CD4-positive, alpha-beta T cell (primary cell): ENCODE measurements around the gene NAV2. TPM values are rescaled to one million over a fixed set of nuclear protein-coding genes. Genes with fewer than 3 reads are reported as not detected.

Experiments
- ATAC-seq: fragments of 200-7000 bp; cut with Tn5 transposase; one replicate; pipeline ENCODE4 v1.10.0; 2022; ENCODE audit warnings: mild to moderate bottlenecking; ENCODE audit not compliant: poor library complexity
- CTCF ChIA-PET: fragments of 350-600 bp; sonication (Branson Sonifier 250); formaldehyde crosslinking; loops from one replicate; lab custom pipeline; 2021; ENCODE audit warnings: antibody characterized with exemption, inconsistent platforms; lab: Charles Lee
- POLR2A ChIA-PET: fragments of 350-600 bp; sonication (Branson Sonifier 250); formaldehyde crosslinking; loops from one replicate; lab custom pipeline; 2021; ENCODE audit warnings: antibody characterized with exemption, inconsistent platforms; lab: Charles Lee
- DNase-seq, 14 experiments: peaks; one replicate each; pipeline ENCODE4 v3.0.0-alpha.2; 2013 to 2020; ENCODE audit warnings: mixed read lengths in 2 of 14
- H3K27ac ChIP-seq, 2 donors: one replicate each; pipeline versions ENCODE4 v1.5.1 to v1.7.0; 2013; ENCODE audit warnings: low read length in 2 of 2, low read depth in 1 of 2, mild to moderate bottlenecking in 1 of 2
- H3K27me3 ChIP-seq, 2 experiments: 1 replicate in 1 of 2; 2 replicates in 1 of 2; pipeline versions ENCODE4 v1.6.1 to v1.7.0; 2013; ENCODE audit warnings: low read length in 2 of 2, control low read depth in 1 of 2, mild to moderate bottlenecking in 1 of 2, moderate library complexity in 1 of 2; ENCODE audit not compliant: insufficient read depth in 2 of 2, control insufficient read depth in 1 of 2
- H3K36me3 ChIP-seq: one replicate; pipeline ENCODE4 v1.6.1; 2013; ENCODE audit warnings: low read length, control low read depth; ENCODE audit not compliant: insufficient read depth
- H3K4me1 ChIP-seq: one replicate; pipeline ENCODE4 v1.6.1; 2013; ENCODE audit warnings: low read length, control low read depth; ENCODE audit not compliant: insufficient read depth
- H3K4me3 ChIP-seq: one replicate; pipeline ENCODE4 v1.5.1; 2013; ENCODE audit warnings: mild to moderate bottlenecking, low read length, moderate library complexity
- H3K9me3 ChIP-seq, 2 experiments: 1 replicate in 1 of 2; 2 replicates in 1 of 2; pipeline versions ENCODE4 v1.6.1 to v1.7.0; 2013; ENCODE audit warnings: low read length in 2 of 2, mild to moderate bottlenecking in 2 of 2, control low read depth in 1 of 2, moderate library complexity in 1 of 2; ENCODE audit not compliant: control insufficient read depth in 1 of 2, insufficient read depth in 1 of 2
- H3K27ac Mint-ChIP-seq: one replicate; pipeline ENCODE4 v1.8.0; 2020; ENCODE audit warnings: mixed read lengths
- H3K27me3 Mint-ChIP-seq: one replicate; pipeline ENCODE4 v1.8.0; 2021; ENCODE audit warnings: mixed read lengths
- H3K36me3 Mint-ChIP-seq: one replicate; pipeline ENCODE4 v1.8.0; 2021; ENCODE audit warnings: low read depth, mixed read lengths
- H3K4me1 Mint-ChIP-seq: one replicate; pipeline ENCODE4 v1.8.0; 2021; ENCODE audit warnings: low read depth, mixed read lengths
- H3K4me3 Mint-ChIP-seq: one replicate; pipeline ENCODE4 v1.8.0; 2020; ENCODE audit warnings: mild to moderate bottlenecking, mixed read lengths
- H3K9me3 Mint-ChIP-seq: one replicate; pipeline ENCODE4 v1.8.0; 2020; ENCODE audit warnings: mixed read lengths
- intact Hi-C, 2 experiments: fragments of 100-400 bp; cut with DNase I in 1 of 2; cut with micrococcal nuclease in 1 of 2; formaldehyde crosslinking; loops; one replicate each; pipeline versions ENCODE4 v1.15.1 to v1.9.0; 2023 to 2025; cut with DNase I, micrococcal nuclease
- total RNA-seq, 174 experiments: library from RNA in 2 of 174; stranded (reverse) in 2 of 174; gene quantifications; one replicate each; pipeline ENCODE4 v1.2.3 and lab custom pipeline; 2021 to 2026
- TF ChIP-seq, protein P1 (sequence below): fragments of 200-600 bp; IDR thresholded peaks from one replicate; pipeline ENCODE4 v1.8.0; 2022; ENCODE audit warnings: antibody characterized with exemption, mild to moderate bottlenecking

NAV2 gene
- total RNA-seq, 2 experiments from 2014 or later: 0.55 to 0.64 TPM

DNA sequence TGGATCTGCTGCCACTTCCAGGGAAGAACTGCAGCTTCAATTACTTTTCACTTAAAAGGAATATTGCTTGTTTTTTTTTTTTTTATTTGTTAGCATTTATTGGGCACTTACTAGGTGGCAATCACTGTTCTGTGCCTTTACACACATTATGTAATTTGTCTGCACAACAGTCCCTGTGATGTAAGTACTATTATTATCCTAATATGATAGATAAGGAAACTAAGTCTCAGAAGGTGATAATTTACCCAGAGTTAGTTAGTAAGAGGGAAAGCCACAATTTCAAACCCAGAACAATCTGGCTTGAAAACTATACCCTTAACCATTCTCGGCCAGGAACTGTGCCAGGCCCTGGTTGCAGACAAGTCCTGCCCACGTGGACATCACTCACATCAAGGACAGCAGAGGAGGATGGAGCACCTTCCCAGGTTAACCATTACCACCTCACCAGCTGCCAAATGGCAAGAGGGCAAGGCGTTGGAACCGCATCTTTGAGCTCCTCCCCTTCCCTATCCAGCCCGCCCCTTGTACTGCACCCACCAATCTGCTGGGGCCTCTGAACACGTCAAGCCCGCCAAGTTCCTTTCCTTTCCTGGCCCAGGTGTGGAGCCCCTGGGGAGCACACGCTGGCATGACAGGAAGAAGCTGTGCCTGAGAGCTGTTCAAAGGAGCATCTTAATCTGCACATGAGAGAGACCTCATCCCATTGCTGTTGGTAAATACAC lies 78.4 kb downstream of the NAV2 start:
- ChIA-PET CTCF (no interaction called here), POLR2A (no interaction called here)
- Mint-ChIP-seq H3K27ac (no peak overlapping the region), H3K4me1 (no peaks in the 10 kb centered on the region), H3K9me3 (no peaks in the 10 kb centered on the region), H3K36me3 (no peaks in the 10 kb centered on the region), H3K4me3 (no peak overlapping the region), H3K27me3 (peaks cover 30% of the 10 kb centered on the region)
- Histone ChIP-seq H3K27me3 (peaks cover 0 to 2% of the 10 kb centered on the region in 2 experiments), H3K36me3 (no peaks in the 10 kb centered on the region), H3K27ac (no peak overlapping the region), H3K9me3 (no peaks in the 10 kb centered on the region), H3K4me1 (no peaks in the 10 kb centered on the region), H3K4me3 (no peak overlapping the region)
- TF ChIP-seq, protein P1, sequence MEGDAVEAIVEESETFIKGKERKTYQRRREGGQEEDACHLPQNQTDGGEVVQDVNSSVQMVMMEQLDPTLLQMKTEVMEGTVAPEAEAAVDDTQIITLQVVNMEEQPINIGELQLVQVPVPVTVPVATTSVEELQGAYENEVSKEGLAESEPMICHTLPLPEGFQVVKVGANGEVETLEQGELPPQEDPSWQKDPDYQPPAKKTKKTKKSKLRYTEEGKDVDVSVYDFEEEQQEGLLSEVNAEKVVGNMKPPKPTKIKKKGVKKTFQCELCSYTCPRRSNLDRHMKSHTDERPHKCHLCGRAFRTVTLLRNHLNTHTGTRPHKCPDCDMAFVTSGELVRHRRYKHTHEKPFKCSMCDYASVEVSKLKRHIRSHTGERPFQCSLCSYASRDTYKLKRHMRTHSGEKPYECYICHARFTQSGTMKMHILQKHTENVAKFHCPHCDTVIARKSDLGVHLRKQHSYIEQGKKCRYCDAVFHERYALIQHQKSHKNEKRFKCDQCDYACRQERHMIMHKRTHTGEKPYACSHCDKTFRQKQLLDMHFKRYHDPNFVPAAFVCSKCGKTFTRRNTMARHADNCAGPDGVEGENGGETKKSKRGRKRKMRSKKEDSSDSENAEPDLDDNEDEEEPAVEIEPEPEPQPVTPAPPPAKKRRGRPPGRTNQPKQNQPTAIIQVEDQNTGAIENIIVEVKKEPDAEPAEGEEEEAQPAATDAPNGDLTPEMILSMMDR: no peak
- intact Hi-C loops: loop anchor here in 1 of 2 experiments (10.0 kb wide), 1 partner anchor 56 kb away; no protein-coding TSS in a partner anchor
- ATAC-seq (no peak), DNase-seq (no peak)

DNA sequence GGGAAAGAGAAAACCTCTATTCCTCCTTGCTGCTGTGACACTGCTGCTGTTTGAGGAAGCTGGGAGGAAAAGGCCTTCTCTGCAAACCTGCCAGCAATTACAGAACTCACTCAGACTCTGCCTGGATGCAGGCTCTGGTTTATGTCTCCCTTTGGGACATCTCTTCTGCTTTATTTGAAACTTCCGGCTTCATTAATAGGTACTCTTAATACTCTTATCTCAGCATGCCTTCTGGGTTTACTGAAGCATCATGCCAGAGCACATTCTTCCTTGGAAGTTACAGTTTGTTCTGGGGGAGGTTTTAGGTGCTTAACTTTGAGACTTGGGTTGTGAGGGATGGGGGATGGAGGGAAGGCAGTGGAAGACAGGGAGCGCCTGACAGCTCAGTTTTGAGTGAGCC lies 79.9 kb downstream of the NAV2 start:
- Histone ChIP-seq H3K27me3 (peaks cover 0 to 2% of the 10 kb centered on the region in 2 experiments), H3K36me3 (no peaks in the 10 kb centered on the region), H3K27ac (no peak overlapping the region), H3K4me3 (no peak overlapping the region), H3K9me3 (no peaks in the 10 kb centered on the region), H3K4me1 (no peaks in the 10 kb centered on the region)
- TF ChIP-seq, protein P1: no peak
- CTCF ChIA-PET: no interaction called here
- H3K27ac Mint-ChIP-seq: no peak overlapping the region
- H3K27me3 Mint-ChIP-seq: peaks cover 20% of the 10 kb centered on the region
- no peaks in the 10 kb centered on the region for H3K4me1 Mint-ChIP-seq
- POLR2A ChIA-PET: no interaction called here
- intact Hi-C loops: loop anchor here in 1 of 2 experiments (10.0 kb wide), 1 partner anchor 58 kb away; no protein-coding TSS in a partner anchor
- H3K36me3 Mint-ChIP-seq: no peaks in the 10 kb centered on the region
- ATAC-seq: no peak
- no peak for DNase-seq
- H3K9me3 Mint-ChIP-seq: no peaks in the 10 kb centered on the region
- H3K4me3 Mint-ChIP-seq: no peak overlapping the region

DNA sequence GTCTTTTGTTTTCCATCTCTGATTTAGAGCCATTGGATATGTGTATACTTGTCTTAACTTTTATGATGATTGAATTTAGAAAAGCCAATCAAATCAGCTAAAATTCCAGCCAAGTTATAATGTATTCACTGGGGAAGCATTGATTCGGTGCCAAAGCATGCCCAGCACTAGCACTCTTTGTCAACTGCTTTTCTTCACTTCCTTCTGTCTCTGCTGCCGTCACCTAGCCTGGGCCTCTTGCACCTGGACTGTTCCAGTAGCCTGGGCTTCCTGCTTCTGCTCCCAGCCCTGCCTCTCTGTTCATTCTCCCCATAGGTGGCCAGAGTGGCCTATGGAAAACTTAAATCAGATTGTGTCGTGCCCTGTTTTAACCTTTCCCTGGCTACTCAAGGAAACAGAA lies 80.7 kb downstream of the NAV2 start:
- H3K4me1 ChIP-seq: no peaks in the 10 kb centered on the region
- Mint-ChIP-seq H3K4me1 (no peaks in the 10 kb centered on the region), H3K27me3 (peaks cover 21% of the 10 kb centered on the region), H3K36me3 (no peaks in the 10 kb centered on the region), H3K9me3 (no peaks in the 10 kb centered on the region), H3K4me3 (no peak overlapping the region), H3K27ac (no peak overlapping the region)
- H3K36me3 ChIP-seq: no peaks in the 10 kb centered on the region
- no peak for DNase-seq
- ATAC-seq: no peak
- ChIA-PET POLR2A (no interaction called here), CTCF (no interaction called here)
- no peak overlapping the region for H3K27ac ChIP-seq
- TF ChIP-seq, protein P1: no peak
- intact Hi-C loops: loop anchor here in 1 of 2 experiments (10.0 kb wide), 1 partner anchor 59 kb away; no protein-coding TSS in a partner anchor
- peaks cover 0 to 2% of the 10 kb centered on the region in 2 experiments for H3K27me3 ChIP-seq
- no peaks in the 10 kb centered on the region for H3K9me3 ChIP-seq
- H3K4me3 ChIP-seq: no peak overlapping the region
